ENCODE measurements around the gene DNAL1.
"Not testable (repeated sequence)": the region's sequence is repeated elsewhere in the genome, so short reads cannot be mapped to it uniquely, and the experiment has no call there.

DNAL1 gene, protein sequence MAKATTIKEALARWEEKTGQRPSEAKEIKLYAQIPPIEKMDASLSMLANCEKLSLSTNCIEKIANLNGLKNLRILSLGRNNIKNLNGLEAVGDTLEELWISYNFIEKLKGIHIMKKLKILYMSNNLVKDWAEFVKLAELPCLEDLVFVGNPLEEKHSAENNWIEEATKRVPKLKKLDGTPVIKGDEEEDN

DNA sequence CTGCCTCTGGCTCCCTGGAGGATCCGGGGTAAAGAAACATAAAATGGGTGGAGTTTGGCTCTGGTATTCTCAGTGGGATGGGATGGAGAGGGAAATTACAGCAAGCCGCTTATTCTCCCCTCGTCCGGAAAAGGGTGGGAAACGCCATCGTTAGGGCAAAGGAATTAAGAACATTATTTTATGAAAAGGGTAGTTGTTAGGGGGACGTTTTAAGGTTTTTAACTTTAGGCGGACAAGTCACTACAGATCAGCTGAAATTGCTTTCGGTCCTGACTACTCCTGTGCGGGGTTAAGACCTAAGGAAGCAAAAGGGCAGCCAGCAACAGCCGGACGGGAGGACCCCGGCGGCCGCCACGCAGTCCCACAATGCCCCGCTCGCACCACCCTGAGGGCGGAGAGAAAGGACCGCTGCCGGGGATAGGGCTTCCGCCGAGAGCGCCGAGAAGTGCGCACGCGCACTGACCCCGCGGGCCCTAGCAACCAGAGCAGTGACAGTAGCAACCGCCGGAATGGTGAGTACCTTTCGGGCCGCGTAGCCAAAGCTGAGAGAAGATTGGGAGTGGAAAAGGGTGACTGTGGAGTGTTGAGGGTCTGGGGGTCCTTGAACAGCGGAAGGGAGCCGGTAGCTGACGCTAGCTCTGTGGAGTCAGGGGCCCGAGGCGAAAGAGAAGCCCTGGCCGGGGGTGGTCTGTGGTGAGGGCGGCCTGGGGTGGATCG, at the start of gene DNAL1:
TSS of gene DNAL1 (plus strand) at position 456 of the 717 bp plus-strand sequence. CDS start at position 510, 54 bp downstream.
- DNase-seq = peak; percentile 97

DNA sequence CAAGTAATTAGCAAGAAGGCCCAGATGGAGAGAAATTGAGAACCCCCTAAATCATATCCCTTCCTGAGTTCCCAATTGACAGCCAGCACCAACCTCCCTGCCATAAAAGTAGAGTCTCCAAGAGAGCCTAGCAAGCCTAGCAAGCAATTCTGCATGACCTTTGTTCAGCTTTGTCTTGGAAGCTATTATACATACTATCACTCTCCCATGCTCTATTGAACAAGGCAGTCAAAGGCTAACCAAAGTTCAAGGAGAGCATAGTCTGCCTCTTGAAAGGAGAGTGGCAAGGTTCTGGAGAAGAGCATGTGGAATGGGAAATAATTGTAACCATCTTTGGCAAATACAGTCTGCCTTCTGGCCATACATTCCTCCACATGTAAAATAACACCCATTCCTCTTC, 45.3 kb upstream of the DNAL1 start:
- DNase-seq = no peak

- no peak for DNase-seq
Observed at GRCh38 chr14:73602994-73603393, 41.8 kb upstream of the DNAL1 start.

- DNase-seq = no peak
Observed at GRCh38 chr14:73606271-73606670, 38.5 kb upstream of the DNAL1 start.

GRCh38 chr14:73607241-73607640, 37.5 kb upstream of the DNAL1 start:
- DNase-seq = no peak

DNA sequence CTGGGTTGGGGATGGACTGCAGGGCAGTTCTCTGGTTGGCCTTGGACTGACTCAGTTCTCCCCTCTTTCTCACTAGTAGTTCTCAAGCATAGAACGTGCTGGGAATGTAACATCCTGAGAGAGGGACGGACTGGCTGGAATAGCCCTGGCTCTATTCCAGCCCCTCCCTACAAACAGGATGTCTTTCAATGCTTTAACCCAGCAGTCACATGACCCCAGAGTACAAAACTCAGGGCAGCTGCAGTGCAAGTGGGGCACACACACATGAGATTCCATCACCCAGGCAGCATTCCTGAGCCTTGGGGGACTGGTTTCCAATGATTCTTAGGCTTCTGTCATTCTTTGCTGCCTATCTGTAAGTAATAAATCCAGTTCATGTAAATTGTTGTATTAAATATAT, 34.1 kb upstream of the DNAL1 start:
- no peak for DNase-seq

DNA sequence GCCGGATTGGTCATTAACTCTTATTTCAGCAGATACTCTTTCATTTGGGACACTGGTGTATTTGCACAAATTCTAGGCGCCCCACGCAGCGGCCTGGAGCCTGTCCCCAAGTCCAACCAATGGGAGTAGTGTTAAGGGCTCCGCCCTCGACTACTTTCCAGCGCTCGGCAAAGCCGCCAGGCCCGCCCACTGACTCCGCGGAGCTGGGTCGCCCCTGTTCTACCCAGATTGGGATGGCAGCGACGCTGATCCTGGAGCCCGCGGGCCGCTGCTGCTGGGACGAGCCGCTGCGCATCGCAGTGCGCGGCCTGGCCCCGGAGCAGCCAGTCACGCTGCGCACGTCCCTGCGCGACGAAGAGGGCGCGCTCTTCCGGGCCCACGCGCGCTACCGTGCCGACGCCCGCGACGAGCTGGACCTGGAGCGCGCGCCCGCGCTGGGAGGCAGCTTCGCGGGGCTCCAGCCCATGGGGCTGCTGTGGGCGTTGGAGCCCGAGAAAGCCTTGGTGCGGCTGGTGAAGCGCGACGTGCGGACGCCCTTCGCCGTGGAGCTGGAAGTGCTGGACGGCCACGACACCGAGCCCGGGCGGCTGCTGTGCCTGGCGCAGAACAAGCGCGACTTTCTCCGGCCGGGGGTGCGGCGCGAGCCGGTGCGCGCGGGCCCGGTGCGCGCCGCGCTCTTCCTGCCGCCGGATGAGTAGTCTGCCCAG, 32.3 kb upstream of the DNAL1 start, which contains the start of gene ACOT6:
TSS of gene ACOT6 (plus strand) at position 179 of the 707 bp plus-strand sequence. CDS start at position 234, 55 bp downstream.
- DNase-seq = peak; percentile 84

DNA sequence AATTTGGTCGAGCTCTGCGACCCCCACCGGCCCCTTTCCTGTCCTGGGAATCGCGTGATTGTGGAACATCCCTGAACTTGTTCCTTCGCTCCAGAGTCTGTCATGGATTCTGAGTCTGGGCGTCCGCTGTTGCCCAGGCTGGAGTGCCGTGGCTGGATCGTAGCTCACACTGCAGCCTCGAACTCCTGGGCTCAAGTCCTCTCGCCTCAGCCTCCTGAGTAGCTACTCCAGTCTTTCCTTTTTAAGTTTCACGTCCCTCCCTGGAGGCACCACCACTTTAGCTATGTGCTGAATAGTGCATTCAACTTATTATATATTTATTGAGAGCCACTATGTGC, 31.8 kb upstream of the DNAL1 start:
- DNase-seq = no peak

DNA sequence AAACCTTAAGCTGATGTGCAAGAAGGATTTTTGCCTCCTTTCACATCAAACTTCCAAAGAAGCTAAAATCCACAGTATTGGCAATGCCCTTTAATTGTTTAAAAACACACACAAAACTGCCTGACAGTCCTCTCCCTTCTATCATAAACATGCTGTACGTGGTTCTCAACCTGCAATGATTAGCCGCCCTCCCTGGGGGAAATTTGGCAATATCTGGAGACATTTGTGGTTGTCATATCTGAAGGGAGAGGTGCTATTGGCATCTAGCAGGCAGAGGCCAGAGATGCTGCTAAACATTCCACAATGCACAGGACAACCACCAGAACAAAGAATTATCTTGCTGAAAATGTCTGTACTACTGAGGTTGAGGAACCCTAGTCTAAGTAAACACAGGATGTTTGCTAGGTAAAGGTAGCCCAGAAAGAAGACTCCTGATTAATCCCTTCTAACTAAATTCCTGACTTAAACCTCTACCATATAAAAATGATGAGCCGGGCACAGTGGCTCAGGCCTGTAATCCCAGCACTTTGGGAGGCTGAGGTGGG, 31.3 kb upstream of the DNAL1 start:
- DNase-seq = no peak

GRCh38 chr14:73616831-73617230, 28.0 kb upstream of the DNAL1 start:
- no peak for DNase-seq

- DNase-seq = no peak
Observed at GRCh38 chr14:73619524-73619923, 25.3 kb upstream of the DNAL1 start.

GRCh38 chr14:73620268-73620667, 24.5 kb upstream of the DNAL1 start:
- no peak for DNase-seq

DNA sequence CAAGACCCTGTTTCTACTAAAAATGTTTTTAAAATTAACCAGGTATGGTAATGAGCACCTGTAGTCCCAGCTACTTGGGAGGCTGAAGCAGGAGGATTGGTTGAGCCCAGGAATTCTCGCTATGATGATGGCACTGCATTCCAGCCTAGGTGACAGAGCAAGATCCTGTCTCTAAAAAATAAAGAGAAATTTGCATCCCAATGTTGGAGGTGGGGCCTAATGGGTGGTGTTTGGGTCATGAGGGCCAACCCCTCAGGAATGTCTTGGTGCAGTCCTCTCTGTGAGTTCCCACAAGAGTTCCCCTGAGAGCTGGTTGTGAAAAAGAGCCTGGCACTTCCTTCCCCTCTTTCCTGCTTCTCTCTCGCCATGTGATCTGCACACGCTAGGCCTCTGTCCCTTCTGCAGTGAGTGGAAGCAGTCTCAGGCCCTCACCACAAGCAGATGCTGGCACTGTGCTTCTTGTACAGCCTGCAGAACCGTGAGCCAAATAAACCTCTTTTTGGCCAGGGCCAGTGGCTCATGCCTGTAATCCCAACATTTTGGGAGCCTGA, 21.2 kb upstream of the DNAL1 start:
- DNase-seq = no peak

- no peak for DNase-seq
Observed at GRCh38 chr14:73625706-73626105, 19.1 kb upstream of the DNAL1 start.

DNA sequence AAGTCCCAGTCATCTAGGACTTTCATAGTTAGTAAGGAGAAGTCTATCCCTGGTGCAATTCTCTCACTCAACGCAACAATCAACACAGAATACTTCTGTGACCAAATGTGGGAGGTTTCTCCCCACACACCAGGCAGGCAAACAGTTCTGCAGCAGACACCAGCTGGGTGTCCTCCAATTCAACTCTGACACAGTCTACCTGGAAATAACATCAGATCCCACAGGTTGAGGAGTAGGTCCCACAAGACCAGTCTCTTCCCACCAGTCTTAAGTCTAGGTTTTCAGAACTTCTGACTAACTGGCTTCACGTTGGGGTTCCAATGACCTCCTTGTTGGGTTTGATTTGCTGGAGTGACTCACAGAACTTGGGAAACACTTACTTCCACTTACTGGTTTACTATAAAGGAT, 17.6 kb upstream of the DNAL1 start:
- no peak for DNase-seq

GRCh38 chr14:73630009-73630780, 14.6 kb upstream of the DNAL1 start:
- no peak for DNase-seq

DNA sequence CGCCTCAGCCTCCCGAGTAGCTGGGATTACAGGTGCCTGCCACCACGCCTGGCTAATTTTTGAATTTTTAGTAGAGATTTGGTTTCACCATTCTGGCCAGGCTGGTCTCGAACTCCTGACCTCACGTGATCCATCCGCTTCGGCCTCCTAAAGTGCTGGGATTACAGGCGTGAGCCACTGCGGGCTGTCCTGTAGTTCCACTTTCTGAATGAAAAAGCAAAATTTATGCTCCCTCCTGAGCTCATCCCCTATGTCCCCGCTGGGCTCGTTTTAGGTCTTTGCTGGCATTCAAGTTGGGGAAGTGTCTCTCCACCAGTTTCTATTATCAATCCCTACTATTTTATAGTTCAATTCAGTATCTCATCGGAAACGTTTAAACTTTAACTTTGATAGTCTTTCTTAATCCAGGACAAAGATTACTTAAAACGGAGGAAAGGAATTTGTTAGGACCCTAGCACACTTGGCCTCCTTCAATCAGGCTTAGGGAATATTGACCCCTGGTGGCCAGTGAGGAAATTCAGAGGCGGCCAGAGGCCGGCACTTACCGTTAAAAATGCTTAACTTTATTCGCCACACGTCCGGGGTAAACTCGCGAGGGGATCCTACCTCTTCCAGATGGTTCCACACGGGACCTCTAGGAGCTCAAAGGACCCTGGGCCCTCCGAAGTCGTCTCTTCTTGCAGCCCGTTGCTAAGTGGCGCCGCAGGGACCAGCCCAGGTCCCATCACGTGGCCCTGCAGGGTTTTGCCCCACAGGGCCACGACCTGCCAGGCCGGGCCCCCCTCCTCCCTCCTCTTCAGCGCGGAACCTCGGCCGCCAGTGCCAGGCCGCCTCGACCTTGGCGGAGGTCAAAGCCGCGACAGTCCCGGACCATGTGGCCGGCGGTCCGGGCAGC, 11.4 kb upstream of the DNAL1 start:
- peak; percentile 84 for DNase-seq

- DNase-seq = no peak
Observed at GRCh38 chr14:73634011-73634833, 10.6 kb upstream of the DNAL1 start.

GRCh38 chr14:73636355-73636754, 8.4 kb upstream of the DNAL1 start:
- DNase-seq = not testable (repeated sequence)

DNA sequence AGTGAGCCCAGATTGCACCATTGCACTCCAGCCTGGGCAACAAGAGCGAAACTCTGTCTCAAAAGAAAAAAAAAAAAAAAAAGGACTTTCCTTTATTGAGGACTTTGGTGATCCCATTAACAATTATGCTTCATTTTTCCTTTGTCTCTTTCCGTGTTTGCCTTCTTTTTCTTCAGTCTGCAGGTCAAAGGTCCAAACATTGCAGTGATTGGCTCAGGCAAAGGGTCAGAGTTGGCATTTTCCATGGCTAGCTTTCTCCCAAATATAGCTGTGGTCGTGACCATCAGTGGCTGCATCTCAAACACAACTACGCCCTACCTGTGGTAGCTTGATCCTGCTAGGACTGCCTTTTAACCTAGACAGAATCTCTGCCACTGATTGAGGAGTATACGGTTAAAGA, 7.0 kb upstream of the DNAL1 start:
- no peak for DNase-seq
